ENCODE measurements around the gene TXNIP.

- TF ChIP-seq NFE2L2 (IDR thresholded peaks at IDR 0.05; ENCODE audit: low read depth, low read length), result no peak
- TF ChIP-seq CTCF (conservative IDR thresholded peaks at IDR 0.05; ENCODE audit: low read depth, low read length), result no peak
- no peak for TF ChIP-seq POLR2A (IDR thresholded peaks at IDR 0.05; ENCODE audit: low read depth, low read length)
- no peak for TF ChIP-seq MAZ (IDR thresholded peaks at IDR 0.05; ENCODE audit: borderline replicate concordance, low read depth, low read length)
- TF ChIP-seq USF2 (IDR thresholded peaks at IDR 0.05; ENCODE audit: low read depth, low read length), result no peak
- TF ChIP-seq CEBPB (IDR thresholded peaks at IDR 0.05; ENCODE audit: low read depth, low read length), result no peak
- TF ChIP-seq RCOR1 (IDR thresholded peaks at IDR 0.05; ENCODE audit: insufficient replicate concordance, low read length), result no peak
- no peak for TF ChIP-seq RAD21 (IDR thresholded peaks at IDR 0.05; ENCODE audit: low read length)
- TF ChIP-seq MXI1 (IDR thresholded peaks at IDR 0.05; ENCODE audit: borderline replicate concordance, low read depth, low read length), result no peak
- TF ChIP-seq FOS (IDR thresholded peaks at IDR 0.05; ENCODE audit: low read depth, low read length), result no peak
- TF ChIP-seq SMC3 (IDR thresholded peaks at IDR 0.05; ENCODE audit: low read depth, low read length), result no peak
- TF ChIP-seq RFX5 (IDR thresholded peaks at IDR 0.05; ENCODE audit: low read depth, low read length), result no peak
- TF ChIP-seq MAFK (IDR thresholded peaks at IDR 0.05; ENCODE audit: low read depth, low read length), result no peak
- no peak for TF ChIP-seq ELK1 (IDR thresholded peaks at IDR 0.05; ENCODE audit: borderline replicate concordance, low read depth, low read length)
Observed at GRCh38 chr1:146029117-146029516, 32.7 kb upstream of the TXNIP start.
